Loucy (cell line): ENCODE results near the gene GSG1L.

ENCODE experiments used
- EZH2phosphoT487 ChIP-seq: fragments of 200-600 bp; IDR thresholded peaks from 2 replicates; pipeline ENCODE4 v1.6.1; 2018; ENCODE audit warnings: antibody characterized with exemption, mild to moderate bottlenecking, moderate library complexity, borderline replicate concordance
- TF ChIP-seq, protein P1 (sequence below): fragments of 200-600 bp; sonication (generic); conservative IDR thresholded peaks from 2 replicates; pipeline ENCODE4 v1.5.1; 2014; ENCODE audit warnings: mild to moderate bottlenecking, antibody characterized with exemption, low read length

DNA sequence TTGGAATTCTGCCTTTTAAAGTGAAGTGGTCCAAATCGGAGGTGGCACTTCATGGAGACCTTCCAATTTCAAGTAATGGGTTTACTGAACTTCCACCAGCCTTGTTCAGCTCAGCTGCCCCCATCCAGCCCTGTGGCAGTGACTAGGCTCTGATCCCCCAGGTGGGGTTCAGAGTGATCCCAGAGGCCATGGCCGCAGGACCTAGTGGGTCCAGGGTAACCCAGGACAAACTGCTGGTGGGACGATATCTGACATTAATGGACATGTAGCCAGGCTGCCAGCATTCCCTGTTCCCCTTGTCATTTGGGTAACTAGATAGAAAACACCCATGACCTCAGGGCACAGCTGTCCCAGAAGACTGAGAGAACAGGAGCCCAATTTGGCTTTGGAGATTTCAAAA lies 209.9 kb downstream of the GSG1L start:
- TF ChIP-seq, protein P1, sequence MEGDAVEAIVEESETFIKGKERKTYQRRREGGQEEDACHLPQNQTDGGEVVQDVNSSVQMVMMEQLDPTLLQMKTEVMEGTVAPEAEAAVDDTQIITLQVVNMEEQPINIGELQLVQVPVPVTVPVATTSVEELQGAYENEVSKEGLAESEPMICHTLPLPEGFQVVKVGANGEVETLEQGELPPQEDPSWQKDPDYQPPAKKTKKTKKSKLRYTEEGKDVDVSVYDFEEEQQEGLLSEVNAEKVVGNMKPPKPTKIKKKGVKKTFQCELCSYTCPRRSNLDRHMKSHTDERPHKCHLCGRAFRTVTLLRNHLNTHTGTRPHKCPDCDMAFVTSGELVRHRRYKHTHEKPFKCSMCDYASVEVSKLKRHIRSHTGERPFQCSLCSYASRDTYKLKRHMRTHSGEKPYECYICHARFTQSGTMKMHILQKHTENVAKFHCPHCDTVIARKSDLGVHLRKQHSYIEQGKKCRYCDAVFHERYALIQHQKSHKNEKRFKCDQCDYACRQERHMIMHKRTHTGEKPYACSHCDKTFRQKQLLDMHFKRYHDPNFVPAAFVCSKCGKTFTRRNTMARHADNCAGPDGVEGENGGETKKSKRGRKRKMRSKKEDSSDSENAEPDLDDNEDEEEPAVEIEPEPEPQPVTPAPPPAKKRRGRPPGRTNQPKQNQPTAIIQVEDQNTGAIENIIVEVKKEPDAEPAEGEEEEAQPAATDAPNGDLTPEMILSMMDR: no peak
- no peak for TF ChIP-seq EZH2phosphoT487
